H9 (cell line): ENCODE measurements around the gene ATF7. TPM values are rescaled to one million over a fixed set of nuclear protein-coding genes. Genes with fewer than 3 reads are reported as not detected.

Source experiments
- DNase-seq: peaks from one replicate; pipeline ENCODE4 v3.0.0-alpha.2; 2017
- H2AFZ ChIP-seq: one replicate; pipeline ENCODE4 v1.6.1; 2013; ENCODE audit warnings: mild to moderate bottlenecking, low read length, control low read depth, moderate library complexity
- H2AK5ac ChIP-seq: 2 replicates; pipeline ENCODE4 v1.6.1; 2013; ENCODE audit warnings: low read length, control low read depth, mixed read lengths; ENCODE audit not compliant: insufficient read length
- H2BK120ac ChIP-seq: one replicate; pipeline ENCODE4 v1.6.1; 2013; ENCODE audit warnings: low read depth, mild to moderate bottlenecking, low read length, control low read depth, inconsistent platforms; ENCODE audit not compliant: poor library complexity, severe bottlenecking
- H2BK12ac ChIP-seq: 2 replicates; pipeline ENCODE4 v1.6.1; 2013; ENCODE audit warnings: low read length, control low read depth, mixed read lengths, low read depth; ENCODE audit not compliant: insufficient read length
- H2BK15ac ChIP-seq: 2 replicates; pipeline ENCODE4 v1.6.1; 2013; ENCODE audit warnings: low read depth, low read length, control low read depth
- H2BK20ac ChIP-seq: one replicate; pipeline ENCODE4 v1.6.1; 2013; ENCODE audit warnings: low read depth, mild to moderate bottlenecking, low read length, control low read depth, inconsistent platforms; ENCODE audit not compliant: poor library complexity, severe bottlenecking
- H2BK5ac ChIP-seq: 2 replicates; pipeline ENCODE4 v1.6.1; 2013; ENCODE audit warnings: low read length, control low read depth, mixed read lengths; ENCODE audit not compliant: insufficient read length
- H3K14ac ChIP-seq: 2 replicates; pipeline ENCODE4 v1.6.1; 2013; ENCODE audit warnings: low read length, control low read depth; ENCODE audit not compliant: insufficient read depth
- H3K18ac ChIP-seq: 2 replicates; pipeline ENCODE4 v1.6.1; 2013; ENCODE audit warnings: low read depth, mild to moderate bottlenecking, mixed read lengths, low read length, control low read depth; ENCODE audit not compliant: insufficient read length
- H3K23ac ChIP-seq: 2 replicates; pipeline ENCODE4 v1.6.1; 2013; ENCODE audit warnings: low read length, control low read depth, mixed read lengths, low read depth; ENCODE audit not compliant: insufficient read length
- H3K23me2 ChIP-seq: 2 replicates; pipeline ENCODE4 v1.6.1; 2013; ENCODE audit warnings: low read depth, mild to moderate bottlenecking, mixed read lengths, low read length, control low read depth; ENCODE audit not compliant: insufficient read length, poor library complexity, severe bottlenecking
- H3K27ac ChIP-seq: 2 replicates; pipeline ENCODE4 v1.5.1; 2013; ENCODE audit warnings: low read length, control low read depth, mixed read lengths, low read depth; ENCODE audit not compliant: insufficient read length
- H3K27me3 ChIP-seq: 2 replicates; pipeline ENCODE4 v1.6.1; 2013; ENCODE audit warnings: low read length, control low read depth, inconsistent platforms; ENCODE audit not compliant: insufficient read depth
- H3K4ac ChIP-seq: 2 replicates; pipeline ENCODE4 v1.6.1; 2013; ENCODE audit warnings: low read depth, mild to moderate bottlenecking, control low read depth, inconsistent platforms, low read length, moderate library complexity
- H3K4me1 ChIP-seq: 2 replicates; pipeline ENCODE4 v1.6.1; 2013; ENCODE audit warnings: low read length, control low read depth, inconsistent platforms; ENCODE audit not compliant: insufficient read depth
- H3K4me2 ChIP-seq: 2 replicates; pipeline ENCODE4 v1.6.1; 2013; ENCODE audit warnings: low read length, control low read depth, mixed read lengths; ENCODE audit not compliant: insufficient read length, insufficient read depth
- H3K56ac ChIP-seq: 2 replicates; pipeline ENCODE4 v1.6.1; 2013; ENCODE audit warnings: low read depth, mild to moderate bottlenecking, mixed read lengths, low read length, control low read depth; ENCODE audit not compliant: insufficient read length
- H3K79me1 ChIP-seq: 2 replicates; pipeline ENCODE4 v1.6.1; 2013; ENCODE audit warnings: low read depth, mild to moderate bottlenecking, moderate library complexity, low read length, control low read depth, inconsistent platforms; ENCODE audit not compliant: insufficient read depth, poor library complexity, severe bottlenecking
- H3K79me2 ChIP-seq: 2 replicates; pipeline ENCODE4 v1.6.1; 2013; ENCODE audit warnings: low read length, control low read depth, inconsistent platforms; ENCODE audit not compliant: insufficient read depth
- H3K9ac ChIP-seq: 2 replicates; pipeline ENCODE4 v1.6.1; 2013; ENCODE audit warnings: low read length, control low read depth, mixed read lengths; ENCODE audit not compliant: insufficient read length; ENCODE audit errors: extremely low read depth
- H3K9me3 ChIP-seq: one replicate; pipeline ENCODE4 v1.6.1; 2013; ENCODE audit warnings: low read depth, low read length, inconsistent platforms; ENCODE audit not compliant: control insufficient read depth
- H3T11ph ChIP-seq: one replicate; pipeline ENCODE4 v1.6.1; 2013; ENCODE audit warnings: mild to moderate bottlenecking, low read length, control low read depth, inconsistent platforms
- H4K20me1 ChIP-seq: one replicate; pipeline ENCODE4 v1.6.1; 2013; ENCODE audit not compliant: control insufficient read depth, insufficient read length, insufficient read depth
- H4K5ac ChIP-seq: 2 replicates; pipeline ENCODE4 v1.6.1; 2013; ENCODE audit warnings: low read depth, mild to moderate bottlenecking, mixed read lengths, low read length, control low read depth; ENCODE audit not compliant: insufficient read length
- H4K8ac ChIP-seq: replicated peaks from 2 replicates; pipeline ENCODE4 v1.6.1; 2013; ENCODE audit warnings: low read length, control low read depth, mixed read lengths, low read depth; ENCODE audit not compliant: insufficient read length
- H4K91ac ChIP-seq: 2 replicates; pipeline ENCODE4 v1.6.1; 2013; ENCODE audit warnings: low read depth, mild to moderate bottlenecking, moderate library complexity, mixed read lengths, low read length, control low read depth; ENCODE audit not compliant: insufficient read length
- H3K27ac Mint-ChIP-seq, 3 experiments: 2 replicates in 2 of 3; 3 replicates in 1 of 3; pipeline ENCODE4 v1.8.0; 2020 to 2021; ENCODE audit warnings: mixed read lengths in 3 of 3, mild to moderate bottlenecking in 1 of 3, moderate library complexity in 1 of 3
- H3K27me3 Mint-ChIP-seq: 2 replicates; pipeline ENCODE4 v1.8.0; 2021; ENCODE audit warnings: low read depth, mild to moderate bottlenecking, moderate library complexity, mixed read lengths
- H3K36me3 Mint-ChIP-seq, 3 experiments: 2 replicates in 2 of 3; 3 replicates in 1 of 3; pipeline ENCODE4 v1.8.0; 2020 to 2021; ENCODE audit warnings: low read depth in 3 of 3, mixed read lengths in 3 of 3; ENCODE audit not compliant: insufficient read depth in 1 of 3
- H3K4me1 Mint-ChIP-seq, 2 experiments: 2 replicates each; pipeline ENCODE4 v1.8.0; 2020; ENCODE audit warnings: mixed read lengths in 2 of 2
- H3K4me3 Mint-ChIP-seq, 2 experiments: 2 replicates in 1 of 2; 3 replicates in 1 of 2; pipeline ENCODE4 v1.8.0; 2020 to 2021; ENCODE audit warnings: mild to moderate bottlenecking in 2 of 2, mixed read lengths in 2 of 2, moderate library complexity in 1 of 2
- H3K9me3 Mint-ChIP-seq, 2 experiments: 2 replicates in 1 of 2; 3 replicates in 1 of 2; pipeline ENCODE4 v1.8.0; 2020; ENCODE audit warnings: mild to moderate bottlenecking in 2 of 2, mixed read lengths in 2 of 2, moderate library complexity in 1 of 2
- WGBS: extraction: QIAGEN DNeasy Blood & Tissue Kit; methylation state at CpG from one replicate; pipeline ENCODE4 v1.1.7; 2013; ENCODE audit warnings: missing lambda C conversion rate, low lambda C conversion rate, mixed read lengths; ENCODE audit not compliant: insufficient read length; ENCODE audit errors: extremely low coverage; 5-methylcytosine and 5-hydroxymethylcytosine counted together
- total RNA-seq: library from RNA; stranded (reverse); gene quantifications from 2 replicates; pipeline ENCODE4 v1.2.1, GENCODE V29; 2021
- TF ChIP-seq, protein P1 (sequence below): fragments of 200-600 bp; sonication (generic); conservative IDR thresholded peaks from 3 replicates; pipeline ENCODE4 v1.8.0; 2021; ENCODE audit warnings: antibody characterized with exemption, mild to moderate bottlenecking

Gene ATF7
- total RNA-seq, 1 experiment from 2014 or later, result 17.7 TPM

DNA sequence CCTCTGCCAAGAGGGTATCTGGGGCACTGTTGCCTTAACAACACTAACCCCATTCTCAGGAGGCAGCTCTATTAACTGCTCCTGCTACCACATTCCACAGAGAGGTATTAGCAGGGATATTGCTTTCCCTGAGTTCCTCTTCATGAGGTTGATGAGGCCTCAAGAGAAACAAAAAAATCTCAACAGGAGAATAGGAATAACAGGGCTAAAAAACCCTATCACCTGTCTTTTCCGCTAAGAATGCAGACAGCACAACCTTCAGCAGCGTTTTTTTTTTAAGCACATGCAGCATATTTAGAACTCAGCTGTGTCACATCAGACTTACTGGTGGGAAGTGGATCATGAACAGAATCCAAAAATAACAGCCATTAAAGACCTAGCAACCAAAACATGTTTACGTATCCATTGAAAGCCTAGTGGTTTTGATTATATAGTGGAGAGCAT is 29.2 kb downstream of the ATF7 start:
- Histone ChIP-seq H3K9ac (no peak overlapping the region), H4K8ac (no peak overlapping the region), H2AK5ac (no peak overlapping the region), H3K79me2 (no peaks in the 10 kb centered on the region), H3K18ac (no peak overlapping the region), H2BK12ac (no peak overlapping the region), H2BK5ac (no peak overlapping the region), H4K5ac (no peak overlapping the region), H3K4me2 (no peak overlapping the region), H4K91ac (no peak overlapping the region), H2BK20ac (no peak overlapping the region), H3K27ac (no peak overlapping the region), H3K27me3 (no peaks in the 10 kb centered on the region), H2AFZ (no peak overlapping the region), H3K4ac (no peak overlapping the region), H3K23ac (no peak overlapping the region), H2BK15ac (no peak overlapping the region), H3T11ph (no peak overlapping the region), H4K20me1 (no peaks in the 10 kb centered on the region), H3K56ac (no peak overlapping the region), H2BK120ac (no peak overlapping the region), H3K79me1 (no peaks in the 10 kb centered on the region), H3K14ac (no peak overlapping the region), H3K9me3 (no peaks in the 10 kb centered on the region), H3K4me1 (0 out of 2 replicates have a peak, but pooled peaks cover under 1% of the 10 kb centered on the region), H3K23me2 (no peaks in the 10 kb centered on the region)
- peaks cover 0 to 9% (median 0%) of the 10 kb centered on the region in 3 experiments; a peak in 2 of 7 replicates for H3K36me3 Mint-ChIP-seq
- WGBS, result no CpG with 5 or more reads among the region's 3 CpGs
- no peak overlapping the region for H3K4me3 Mint-ChIP-seq
- TF ChIP-seq, protein P1, sequence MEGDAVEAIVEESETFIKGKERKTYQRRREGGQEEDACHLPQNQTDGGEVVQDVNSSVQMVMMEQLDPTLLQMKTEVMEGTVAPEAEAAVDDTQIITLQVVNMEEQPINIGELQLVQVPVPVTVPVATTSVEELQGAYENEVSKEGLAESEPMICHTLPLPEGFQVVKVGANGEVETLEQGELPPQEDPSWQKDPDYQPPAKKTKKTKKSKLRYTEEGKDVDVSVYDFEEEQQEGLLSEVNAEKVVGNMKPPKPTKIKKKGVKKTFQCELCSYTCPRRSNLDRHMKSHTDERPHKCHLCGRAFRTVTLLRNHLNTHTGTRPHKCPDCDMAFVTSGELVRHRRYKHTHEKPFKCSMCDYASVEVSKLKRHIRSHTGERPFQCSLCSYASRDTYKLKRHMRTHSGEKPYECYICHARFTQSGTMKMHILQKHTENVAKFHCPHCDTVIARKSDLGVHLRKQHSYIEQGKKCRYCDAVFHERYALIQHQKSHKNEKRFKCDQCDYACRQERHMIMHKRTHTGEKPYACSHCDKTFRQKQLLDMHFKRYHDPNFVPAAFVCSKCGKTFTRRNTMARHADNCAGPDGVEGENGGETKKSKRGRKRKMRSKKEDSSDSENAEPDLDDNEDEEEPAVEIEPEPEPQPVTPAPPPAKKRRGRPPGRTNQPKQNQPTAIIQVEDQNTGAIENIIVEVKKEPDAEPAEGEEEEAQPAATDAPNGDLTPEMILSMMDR, result no peak
- H3K9me3 Mint-ChIP-seq, result no peaks in the 10 kb centered on the region
- 0 out of 7 replicates have a peak overlapping the region, but pooled peaks of 1 of the 3 experiments have one; percentile 47 for H3K27ac Mint-ChIP-seq
- peaks cover 13 to 16% of the 10 kb centered on the region in 2 experiments for H3K4me1 Mint-ChIP-seq
- H3K27me3 Mint-ChIP-seq, result no peaks in the 10 kb centered on the region
- no peak for DNase-seq
